Left lung (tissue), 10 donors: Measurements from ENCODE around the gene OBSCN. TPM values are rescaled to one million over a fixed set of nuclear protein-coding genes. Genes with fewer than 3 reads are reported as not detected.

Experiments
- ATAC-seq: fragments of 200-7000 bp; cut with Tn5 transposase; one replicate; pipeline ENCODE4 v1.9.1; 2020; ENCODE audit warnings: moderate library complexity
- DNase-seq, 4 donors: peaks; one replicate each; pipeline ENCODE4 v3.0.0-alpha.2; 2013 to 2020
- H3K27ac ChIP-seq, 2 donors: fragments of 200-600 bp; sonication (generic) in 1 of 2; one replicate each; pipeline versions ENCODE4 v1.5.0 to v1.8.0; 2020 to 2021
- H3K27me3 ChIP-seq, 2 donors: fragments of 200-600 bp; sonication (generic) in 1 of 2; one replicate each; pipeline versions ENCODE4 v1.5.0 to v1.8.0; 2020 to 2021
- H3K36me3 ChIP-seq, 2 donors: fragments of 200-600 bp; sonication (generic) in 1 of 2; one replicate each; pipeline versions ENCODE4 v1.5.0 to v1.8.0; 2020 to 2021
- H3K4me1 ChIP-seq, 2 donors: fragments of 200-600 bp; one replicate each; pipeline ENCODE4 v1.8.0; 2021
- H3K4me3 ChIP-seq, 2 donors: fragments of 200-600 bp; sonication (generic) in 1 of 2; one replicate each; pipeline versions ENCODE4 v1.5.0 to v1.8.0; 2020 to 2021; ENCODE audit warnings: mild to moderate bottlenecking in 1 of 2
- H3K9me3 ChIP-seq, 2 donors: fragments of 200-600 bp; sonication (generic) in 1 of 2; one replicate each; pipeline versions ENCODE4 v1.5.0 to v1.8.0; 2020 to 2021
- intact Hi-C, 2 donors: fragments of 100-400 bp; cut with DNase I; formaldehyde crosslinking; loops; one replicate each; pipeline versions ENCODE4 v1.11.2 to v1.14.2; 2022
- polyA plus RNA-seq, 6 donors: library from polyadenylated mRNA; unstranded; fragments of 120-200 nt; gene quantifications; one replicate each; pipeline ENCODE4 v1.2.1, GENCODE V29; 2013; ENCODE audit not compliant: insufficient read length in 6 of 6
- total RNA-seq, 2 donors: library from RNA; stranded (reverse); fragmentation: NEBNext Ultra II Directional; extraction: Animal tissue kit (Norgen Biotek cat#: 25700); gene quantifications; one replicate each; pipeline ENCODE4 v1.2.1, GENCODE V29; 2021
- TF ChIP-seq, protein P1 (sequence below), 2 donors: fragments of 200-600 bp; sonication (generic) in 1 of 2; IDR thresholded peaks; one replicate each; pipeline versions ENCODE4 v1.5.0 to v1.8.0; 2021; ENCODE audit warnings: antibody characterized with exemption in 2 of 2
- donor health status: DM: no; HTN: yes; CAD: no.
- donor health status: DM: no; HTN: no; CAD: no.

Gene OBSCN
- total and polyA plus RNA-seq, 8 donors = 20.3 to 69.5 (median 47.5) TPM

GRCh38 chr1:228303596-228303995 is 95.8 kb downstream of the OBSCN start:
- intact Hi-C loops = no loop called here
- no peak overlapping the region for H3K27ac ChIP-seq
- DNase-seq = peak in 1 of 4 donors; percentile 53

DNA sequence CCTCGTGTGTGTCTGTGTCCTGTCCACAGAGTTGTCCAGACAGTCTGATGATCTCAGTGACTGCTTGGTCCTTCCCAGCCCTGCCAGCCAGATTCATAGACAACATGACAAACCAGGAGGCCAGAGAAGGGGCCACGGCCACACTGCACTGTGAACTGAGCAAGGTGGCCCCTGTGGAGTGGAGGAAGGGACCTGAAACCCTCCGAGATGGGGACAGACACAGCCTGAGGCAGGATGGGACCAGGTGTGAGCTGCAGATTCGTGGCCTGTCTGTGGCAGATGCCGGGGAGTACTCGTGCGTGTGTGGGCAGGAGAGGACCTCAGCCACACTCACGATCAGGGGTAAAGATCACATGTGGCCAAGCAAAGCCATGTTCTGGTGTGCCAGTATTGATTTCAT is 96.4 kb downstream of the OBSCN start:
- DNase-seq (no peak), ATAC-seq (no peak)
- H3K36me3 ChIP-seq = peaks cover 0 to 18% of the 10 kb centered on the region in 2 donors
- no peaks in the 10 kb centered on the region for H3K27me3 ChIP-seq
- intact Hi-C loops = no loop called here
- H3K9me3 ChIP-seq = peaks cover 0 to 36% of the 10 kb centered on the region in 2 donors
- TF ChIP-seq, protein P1, sequence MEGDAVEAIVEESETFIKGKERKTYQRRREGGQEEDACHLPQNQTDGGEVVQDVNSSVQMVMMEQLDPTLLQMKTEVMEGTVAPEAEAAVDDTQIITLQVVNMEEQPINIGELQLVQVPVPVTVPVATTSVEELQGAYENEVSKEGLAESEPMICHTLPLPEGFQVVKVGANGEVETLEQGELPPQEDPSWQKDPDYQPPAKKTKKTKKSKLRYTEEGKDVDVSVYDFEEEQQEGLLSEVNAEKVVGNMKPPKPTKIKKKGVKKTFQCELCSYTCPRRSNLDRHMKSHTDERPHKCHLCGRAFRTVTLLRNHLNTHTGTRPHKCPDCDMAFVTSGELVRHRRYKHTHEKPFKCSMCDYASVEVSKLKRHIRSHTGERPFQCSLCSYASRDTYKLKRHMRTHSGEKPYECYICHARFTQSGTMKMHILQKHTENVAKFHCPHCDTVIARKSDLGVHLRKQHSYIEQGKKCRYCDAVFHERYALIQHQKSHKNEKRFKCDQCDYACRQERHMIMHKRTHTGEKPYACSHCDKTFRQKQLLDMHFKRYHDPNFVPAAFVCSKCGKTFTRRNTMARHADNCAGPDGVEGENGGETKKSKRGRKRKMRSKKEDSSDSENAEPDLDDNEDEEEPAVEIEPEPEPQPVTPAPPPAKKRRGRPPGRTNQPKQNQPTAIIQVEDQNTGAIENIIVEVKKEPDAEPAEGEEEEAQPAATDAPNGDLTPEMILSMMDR (IDR thresholded peaks at IDR 0.05) = no peak
- H3K27ac ChIP-seq = no peak overlapping the region
- no peaks in the 10 kb centered on the region for H3K4me1 ChIP-seq
- no peak overlapping the region for H3K4me3 ChIP-seq

More at GRCh38 chr1:228303596-228303995, 95.8 kb downstream of the OBSCN start:
- Histone ChIP-seq H3K36me3 (peaks cover 0 to 18% of the 10 kb centered on the region in 2 donors), H3K27me3 (no peaks in the 10 kb centered on the region), H3K4me1 (no peaks in the 10 kb centered on the region), H3K4me3 (no peak overlapping the region), H3K9me3 (peaks cover 0 to 36% of the 10 kb centered on the region in 2 donors)
- no peak for ATAC-seq
- TF ChIP-seq, protein P1 (IDR thresholded peaks at IDR 0.05) = no peak

GRCh38 chr1:228304766-228305395 is 97.0 kb downstream of the OBSCN start:
- Histone ChIP-seq H3K27ac (no peak overlapping the region), H3K9me3 (peaks cover 0 to 36% of the 10 kb centered on the region in 2 donors), H3K4me1 (no peaks in the 10 kb centered on the region), H3K36me3 (peaks cover 0 to 18% of the 10 kb centered on the region in 2 donors), H3K4me3 (no peak overlapping the region), H3K27me3 (no peaks in the 10 kb centered on the region)
- TF ChIP-seq, protein P1 (IDR thresholded peaks at IDR 0.05) = no peak
- intact Hi-C loops = no loop called here
- ATAC-seq (no peak), DNase-seq (peak in 1 of 4 donors; percentile 22)

DNA sequence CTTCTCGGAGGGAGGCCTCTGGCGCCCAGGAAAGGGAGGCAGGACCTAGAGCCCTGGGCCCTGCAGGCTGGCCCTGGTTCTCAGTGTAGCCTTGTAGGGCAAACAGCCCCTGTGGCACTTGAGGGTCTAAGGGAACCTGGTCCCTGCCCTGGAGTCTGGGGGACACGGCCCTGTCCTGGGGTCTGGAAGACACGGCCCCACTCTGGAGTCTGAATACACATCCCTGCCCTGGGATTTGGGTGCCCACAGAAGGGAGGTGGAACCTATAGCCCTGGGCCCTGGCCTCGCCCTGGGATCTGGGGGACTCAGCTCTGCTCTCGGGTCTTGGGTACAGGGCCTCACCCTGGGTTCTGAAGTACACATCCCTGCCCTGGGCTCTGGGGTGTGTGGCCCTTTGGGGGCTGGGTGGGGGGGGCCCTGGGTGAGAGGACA is 97.9 kb downstream of the OBSCN start:
- H3K4me3 ChIP-seq = no peak overlapping the region
- intact Hi-C loops = no loop called here
- H3K27ac ChIP-seq = no peak overlapping the region
- no peaks in the 10 kb centered on the region for H3K4me1 ChIP-seq
- TF ChIP-seq, protein P1 (IDR thresholded peaks at IDR 0.05) = no peak
- H3K9me3 ChIP-seq = peaks cover 0 to 31% of the 10 kb centered on the region in 2 donors
- no peak for ATAC-seq
- H3K36me3 ChIP-seq = peaks cover 0 to 18% of the 10 kb centered on the region in 2 donors
- DNase-seq = peak in 2 of 4 donors; percentile 24 to 59
- no peaks in the 10 kb centered on the region for H3K27me3 ChIP-seq

DNA sequence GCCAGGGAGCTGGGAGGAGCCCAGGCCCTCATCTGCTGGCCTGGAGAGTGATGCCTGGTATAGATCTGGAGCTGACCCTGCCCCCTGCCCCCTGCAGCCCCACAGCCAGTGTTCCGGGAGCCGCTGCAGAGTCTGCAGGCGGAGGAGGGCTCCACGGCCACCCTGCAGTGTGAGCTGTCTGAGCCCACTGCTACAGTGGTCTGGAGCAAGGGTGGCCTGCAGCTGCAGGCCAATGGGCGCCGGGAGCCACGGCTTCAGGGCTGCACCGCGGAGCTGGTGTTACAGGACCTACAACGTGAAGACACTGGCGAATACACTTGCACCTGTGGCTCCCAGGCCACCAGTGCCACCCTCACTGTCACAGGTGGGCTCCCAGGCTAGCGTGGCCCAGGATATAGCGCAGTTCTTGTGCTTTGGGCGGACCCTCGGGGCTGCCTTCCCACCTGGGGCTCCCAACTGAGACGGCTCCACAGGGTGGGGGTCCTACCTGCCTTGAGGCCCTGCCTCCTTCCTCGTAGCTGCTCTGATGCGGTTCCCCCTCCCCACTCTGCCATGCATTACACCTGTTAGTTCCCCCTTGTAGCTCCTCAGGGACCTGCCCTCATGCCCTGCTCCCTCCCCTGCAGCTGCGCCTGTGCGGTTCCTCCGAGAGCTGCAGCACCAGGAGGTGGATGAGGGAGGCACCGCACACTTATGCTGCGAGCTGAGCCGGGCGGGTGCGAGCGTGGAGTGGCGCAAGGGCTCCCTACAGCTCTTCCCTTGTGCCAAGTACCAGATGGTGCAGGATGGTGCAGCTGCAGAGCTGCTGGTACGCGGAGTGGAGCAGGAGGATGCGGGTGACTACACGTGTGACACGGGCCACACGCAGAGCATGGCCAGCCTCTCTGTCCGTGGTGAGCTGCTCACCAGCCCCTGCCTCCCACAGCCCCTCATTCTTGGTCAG is 98.7 kb downstream of the OBSCN start:
- TF ChIP-seq, protein P1 (IDR thresholded peaks at IDR 0.05) = no peak
- H3K27me3 ChIP-seq = no peaks in the 10 kb centered on the region
- peaks cover 0 to 12% of the 10 kb centered on the region in 2 donors for H3K36me3 ChIP-seq
- intact Hi-C loops = no loop called here
- no peak overlapping the region for H3K27ac ChIP-seq
- no peak overlapping the region for H3K4me3 ChIP-seq
- ATAC-seq (no peak), DNase-seq (peak in 2 of 4 donors; percentile 25 to 72)
- H3K9me3 ChIP-seq = peaks cover 0 to 27% of the 10 kb centered on the region in 2 donors
- no peaks in the 10 kb centered on the region for H3K4me1 ChIP-seq
